H9 (cell line): ENCODE measurements around the gene CRAT. TPM values are rescaled to one million over a fixed set of nuclear protein-coding genes. Genes with fewer than 3 reads are reported as not detected.

Source experiments
- DNase-seq: peaks from one replicate; pipeline ENCODE4 v3.0.0-alpha.2; 2017
- H2AFZ ChIP-seq: one replicate; pipeline ENCODE4 v1.6.1; 2013; ENCODE audit warnings: mild to moderate bottlenecking, low read length, control low read depth, moderate library complexity
- H2AK5ac ChIP-seq: 2 replicates; pipeline ENCODE4 v1.6.1; 2013; ENCODE audit warnings: low read length, control low read depth, mixed read lengths; ENCODE audit not compliant: insufficient read length
- H2BK120ac ChIP-seq: one replicate; pipeline ENCODE4 v1.6.1; 2013; ENCODE audit warnings: low read depth, mild to moderate bottlenecking, low read length, control low read depth, inconsistent platforms; ENCODE audit not compliant: poor library complexity, severe bottlenecking
- H2BK12ac ChIP-seq: 2 replicates; pipeline ENCODE4 v1.6.1; 2013; ENCODE audit warnings: low read length, control low read depth, mixed read lengths, low read depth; ENCODE audit not compliant: insufficient read length
- H2BK15ac ChIP-seq: 2 replicates; pipeline ENCODE4 v1.6.1; 2013; ENCODE audit warnings: low read depth, low read length, control low read depth
- H2BK20ac ChIP-seq: one replicate; pipeline ENCODE4 v1.6.1; 2013; ENCODE audit warnings: low read depth, mild to moderate bottlenecking, low read length, control low read depth, inconsistent platforms; ENCODE audit not compliant: poor library complexity, severe bottlenecking
- H2BK5ac ChIP-seq: 2 replicates; pipeline ENCODE4 v1.6.1; 2013; ENCODE audit warnings: low read length, control low read depth, mixed read lengths; ENCODE audit not compliant: insufficient read length
- H3K14ac ChIP-seq: 2 replicates; pipeline ENCODE4 v1.6.1; 2013; ENCODE audit warnings: low read length, control low read depth; ENCODE audit not compliant: insufficient read depth
- H3K18ac ChIP-seq: 2 replicates; pipeline ENCODE4 v1.6.1; 2013; ENCODE audit warnings: low read depth, mild to moderate bottlenecking, mixed read lengths, low read length, control low read depth; ENCODE audit not compliant: insufficient read length
- H3K23ac ChIP-seq: 2 replicates; pipeline ENCODE4 v1.6.1; 2013; ENCODE audit warnings: low read length, control low read depth, mixed read lengths, low read depth; ENCODE audit not compliant: insufficient read length
- H3K23me2 ChIP-seq: 2 replicates; pipeline ENCODE4 v1.6.1; 2013; ENCODE audit warnings: low read depth, mild to moderate bottlenecking, mixed read lengths, low read length, control low read depth; ENCODE audit not compliant: insufficient read length, poor library complexity, severe bottlenecking
- H3K27ac ChIP-seq: 2 replicates; pipeline ENCODE4 v1.5.1; 2013; ENCODE audit warnings: low read length, control low read depth, mixed read lengths, low read depth; ENCODE audit not compliant: insufficient read length
- H3K27me3 ChIP-seq: 2 replicates; pipeline ENCODE4 v1.6.1; 2013; ENCODE audit warnings: low read length, control low read depth, inconsistent platforms; ENCODE audit not compliant: insufficient read depth
- H3K4ac ChIP-seq: 2 replicates; pipeline ENCODE4 v1.6.1; 2013; ENCODE audit warnings: low read depth, mild to moderate bottlenecking, control low read depth, inconsistent platforms, low read length, moderate library complexity
- H3K4me1 ChIP-seq: 2 replicates; pipeline ENCODE4 v1.6.1; 2013; ENCODE audit warnings: low read length, control low read depth, inconsistent platforms; ENCODE audit not compliant: insufficient read depth
- H3K4me2 ChIP-seq: 2 replicates; pipeline ENCODE4 v1.6.1; 2013; ENCODE audit warnings: low read length, control low read depth, mixed read lengths; ENCODE audit not compliant: insufficient read length, insufficient read depth
- H3K56ac ChIP-seq: 2 replicates; pipeline ENCODE4 v1.6.1; 2013; ENCODE audit warnings: low read depth, mild to moderate bottlenecking, mixed read lengths, low read length, control low read depth; ENCODE audit not compliant: insufficient read length
- H3K79me1 ChIP-seq: 2 replicates; pipeline ENCODE4 v1.6.1; 2013; ENCODE audit warnings: low read depth, mild to moderate bottlenecking, moderate library complexity, low read length, control low read depth, inconsistent platforms; ENCODE audit not compliant: insufficient read depth, poor library complexity, severe bottlenecking
- H3K79me2 ChIP-seq: 2 replicates; pipeline ENCODE4 v1.6.1; 2013; ENCODE audit warnings: low read length, control low read depth, inconsistent platforms; ENCODE audit not compliant: insufficient read depth
- H3K9ac ChIP-seq: 2 replicates; pipeline ENCODE4 v1.6.1; 2013; ENCODE audit warnings: low read length, control low read depth, mixed read lengths; ENCODE audit not compliant: insufficient read length; ENCODE audit errors: extremely low read depth
- H3K9me3 ChIP-seq: one replicate; pipeline ENCODE4 v1.6.1; 2013; ENCODE audit warnings: low read depth, low read length, inconsistent platforms; ENCODE audit not compliant: control insufficient read depth
- H3T11ph ChIP-seq: one replicate; pipeline ENCODE4 v1.6.1; 2013; ENCODE audit warnings: mild to moderate bottlenecking, low read length, control low read depth, inconsistent platforms
- H4K20me1 ChIP-seq: one replicate; pipeline ENCODE4 v1.6.1; 2013; ENCODE audit not compliant: control insufficient read depth, insufficient read length, insufficient read depth
- H4K5ac ChIP-seq: 2 replicates; pipeline ENCODE4 v1.6.1; 2013; ENCODE audit warnings: low read depth, mild to moderate bottlenecking, mixed read lengths, low read length, control low read depth; ENCODE audit not compliant: insufficient read length
- H4K8ac ChIP-seq: replicated peaks from 2 replicates; pipeline ENCODE4 v1.6.1; 2013; ENCODE audit warnings: low read length, control low read depth, mixed read lengths, low read depth; ENCODE audit not compliant: insufficient read length
- H4K91ac ChIP-seq: 2 replicates; pipeline ENCODE4 v1.6.1; 2013; ENCODE audit warnings: low read depth, mild to moderate bottlenecking, moderate library complexity, mixed read lengths, low read length, control low read depth; ENCODE audit not compliant: insufficient read length
- H3K27ac Mint-ChIP-seq, 3 experiments: 2 replicates in 2 of 3; 3 replicates in 1 of 3; pipeline ENCODE4 v1.8.0; 2020 to 2021; ENCODE audit warnings: mixed read lengths in 3 of 3, mild to moderate bottlenecking in 1 of 3, moderate library complexity in 1 of 3
- H3K27me3 Mint-ChIP-seq: 2 replicates; pipeline ENCODE4 v1.8.0; 2021; ENCODE audit warnings: low read depth, mild to moderate bottlenecking, moderate library complexity, mixed read lengths
- H3K36me3 Mint-ChIP-seq, 3 experiments: 2 replicates in 2 of 3; 3 replicates in 1 of 3; pipeline ENCODE4 v1.8.0; 2020 to 2021; ENCODE audit warnings: low read depth in 3 of 3, mixed read lengths in 3 of 3; ENCODE audit not compliant: insufficient read depth in 1 of 3
- H3K4me1 Mint-ChIP-seq, 2 experiments: 2 replicates each; pipeline ENCODE4 v1.8.0; 2020; ENCODE audit warnings: mixed read lengths in 2 of 2
- H3K4me3 Mint-ChIP-seq, 2 experiments: 2 replicates in 1 of 2; 3 replicates in 1 of 2; pipeline ENCODE4 v1.8.0; 2020 to 2021; ENCODE audit warnings: mild to moderate bottlenecking in 2 of 2, mixed read lengths in 2 of 2, moderate library complexity in 1 of 2
- H3K9me3 Mint-ChIP-seq, 2 experiments: 2 replicates in 1 of 2; 3 replicates in 1 of 2; pipeline ENCODE4 v1.8.0; 2020; ENCODE audit warnings: mild to moderate bottlenecking in 2 of 2, mixed read lengths in 2 of 2, moderate library complexity in 1 of 2
- CTCF ChIP-seq: fragments of 200-600 bp; sonication (generic); conservative IDR thresholded peaks from 3 replicates; pipeline ENCODE4 v1.8.0; 2021; ENCODE audit warnings: antibody characterized with exemption, mild to moderate bottlenecking
- WGBS: extraction: QIAGEN DNeasy Blood & Tissue Kit; methylation state at CpG from one replicate; pipeline ENCODE4 v1.1.7; 2013; ENCODE audit warnings: missing lambda C conversion rate, low lambda C conversion rate, mixed read lengths; ENCODE audit not compliant: insufficient read length; ENCODE audit errors: extremely low coverage; 5-methylcytosine and 5-hydroxymethylcytosine counted together
- total RNA-seq: library from RNA; stranded (reverse); gene quantifications from 2 replicates; pipeline ENCODE4 v1.2.1, GENCODE V29; 2021

CRAT gene
- total RNA-seq, 1 experiment from 2014 or later: 15.0 TPM

GRCh38 chr9:129140397-129141065 lies 29.9 kb upstream of the CRAT start:
- no CpG with 5 or more reads among the region's 8 CpGs for WGBS
- Histone ChIP-seq H4K20me1 (no peaks in the 10 kb centered on the region), H3K23me2 (peaks cover 5% of the 10 kb centered on the region), H3K4me2 (peak overlapping the region; percentile 55), H2BK15ac (no peak overlapping the region), H3K4ac (peak overlapping the region; percentile 17; the same call in 1 of the 2 replicates), H3K79me2 (no peaks in the 10 kb centered on the region), H3K9me3 (no peaks in the 10 kb centered on the region), H4K5ac (no peak overlapping the region), H3K4me1 (peaks cover 10% of the 10 kb centered on the region; the same call in 1 of the 2 replicates), H4K8ac (no peak overlapping the region), H3T11ph (peak overlapping the region; percentile 11), H2BK12ac (peak overlapping the region; percentile 26), H2BK120ac (no peak overlapping the region), H3K18ac (peak overlapping the region; percentile 88), H3K79me1 (no peaks in the 10 kb centered on the region), H3K27ac (peak overlapping the region; percentile 84), H3K23ac (no peak overlapping the region), H3K9ac (peak overlapping the region; percentile 7), H3K27me3 (no peaks in the 10 kb centered on the region), H2AK5ac (no peak overlapping the region), H3K56ac (no peak overlapping the region), H2BK20ac (no peak overlapping the region), H3K14ac (peak overlapping the region; percentile 84), H2BK5ac (no peak overlapping the region), H2AFZ (no peak overlapping the region), H4K91ac (peak overlapping the region; percentile 90)
- Mint-ChIP-seq H3K27me3 (peaks cover 1% of the 10 kb centered on the region; the same call in 1 of the 2 replicates), H3K36me3 (peaks cover 14 to 49% (median 37%) of the 10 kb centered on the region in 3 experiments; a peak in 6 of 7 replicates), H3K9me3 (no peaks in the 10 kb centered on the region; a peak in 1 of 5 replicates), H3K4me3 (peak overlapping the region; percentile 69 to 79), H3K27ac (peak overlapping the region; percentile 98 to 99 (median 99)), H3K4me1 (peaks cover 50 to 60% of the 10 kb centered on the region in 2 experiments)
- TF ChIP-seq CTCF: no peak
- peak; percentile 77 for DNase-seq
